Measurements from ENCODE around the gene PRKN.

Gene PRKN

GRCh38 chr6:162671580-162672165, 55.9 kb downstream of the PRKN start:
- DNase-seq: no peak

- DNase-seq: no peak
These were observed 57.2 kb downstream of the PRKN start for GRCh38 chr6:162670345-162670744.

- no peak for DNase-seq
These were observed 61.3 kb downstream of the PRKN start for GRCh38 chr6:162666246-162666645.

GRCh38 chr6:162653808-162654207, 73.8 kb downstream of the PRKN start:
- no peak for DNase-seq

GRCh38 chr6:162651505-162651904, 76.1 kb downstream of the PRKN start:
- no peak for DNase-seq

- DNase-seq: no peak
These were observed 78.3 kb downstream of the PRKN start for GRCh38 chr6:162649271-162649670.

- no peak for DNase-seq
These were observed 83.4 kb downstream of the PRKN start for GRCh38 chr6:162644153-162644552.

GRCh38 chr6:162640756-162641155, 86.8 kb downstream of the PRKN start:
- DNase-seq: no peak

- no peak for DNase-seq
These were observed 87.6 kb downstream of the PRKN start for GRCh38 chr6:162639951-162640350.

GRCh38 chr6:162638931-162639574, 88.5 kb downstream of the PRKN start:
- DNase-seq: no peak

- no peak for DNase-seq
These were observed 90.2 kb downstream of the PRKN start for GRCh38 chr6:162637317-162637716.

- DNase-seq: no peak
These were observed 91.4 kb downstream of the PRKN start for GRCh38 chr6:162636167-162636566.

- DNase-seq: no peak
These were observed 96.0 kb downstream of the PRKN start for GRCh38 chr6:162631546-162631945.

GRCh38 chr6:162630069-162630468, 97.5 kb downstream of the PRKN start:
- DNase-seq: no peak

GRCh38 chr6:162627825-162628224, 99.7 kb downstream of the PRKN start:
- no peak for DNase-seq

- DNase-seq: no peak
These were observed 100.2 kb downstream of the PRKN start for GRCh38 chr6:162627362-162627761.

GRCh38 chr6:162626869-162627268, 100.7 kb downstream of the PRKN start:
- no peak for DNase-seq

- no peak for DNase-seq
These were observed 101.6 kb downstream of the PRKN start for GRCh38 chr6:162625846-162626540.

GRCh38 chr6:162622572-162622971, 105.0 kb downstream of the PRKN start:
- no peak for DNase-seq

- no peak for DNase-seq
These were observed 106.3 kb downstream of the PRKN start for GRCh38 chr6:162621246-162621645.

GRCh38 chr6:162620073-162620472, 107.5 kb downstream of the PRKN start:
- no peak for DNase-seq

- no peak for DNase-seq
These were observed 109.0 kb downstream of the PRKN start for GRCh38 chr6:162618448-162619002.

- no peak for DNase-seq
These were observed 112.4 kb downstream of the PRKN start for GRCh38 chr6:162615016-162615705.
